Measurements from ENCODE around the gene EMP3. TPM values are rescaled to one million over a fixed set of nuclear protein-coding genes. Genes with fewer than 3 reads are reported as not detected.
"Not testable (repeated sequence)": the region's sequence is repeated elsewhere in the genome, so short reads cannot be mapped to it uniquely, and the experiment has no call there.

Gene EMP3
- total RNA-seq, 1 donor from 2014 or later: 55.2 TPM

GRCh38 chr19:48365602-48366001 lies 40.2 kb downstream of the EMP3 start:
- Histone ChIP-seq H3K4me3 (no peak overlapping the region), H3K27ac (no peak overlapping the region), H3K4me1 (peaks cover 10% of the 10 kb centered on the region), H3K36me3 (no peaks in the 10 kb centered on the region), H3K27me3 (no peaks in the 10 kb centered on the region), H3K9me3 (no peaks in the 10 kb centered on the region)
- DNase-seq (ENCODE audit: extremely low spot score in 2 of 2): no peak
- intact Hi-C loops (cut with DNase I): no loop called here
- TF ChIP-seq POLR2AphosphoS5 (IDR thresholded peaks at IDR 0.05; ENCODE audit: insufficient read depth in 1 of 2, low read depth in 1 of 2): no peak
- TF ChIP-seq CTCF (IDR thresholded peaks at IDR 0.05): no peak
- TF ChIP-seq POLR2A (IDR thresholded peaks at IDR 0.05): no peak

DNA sequence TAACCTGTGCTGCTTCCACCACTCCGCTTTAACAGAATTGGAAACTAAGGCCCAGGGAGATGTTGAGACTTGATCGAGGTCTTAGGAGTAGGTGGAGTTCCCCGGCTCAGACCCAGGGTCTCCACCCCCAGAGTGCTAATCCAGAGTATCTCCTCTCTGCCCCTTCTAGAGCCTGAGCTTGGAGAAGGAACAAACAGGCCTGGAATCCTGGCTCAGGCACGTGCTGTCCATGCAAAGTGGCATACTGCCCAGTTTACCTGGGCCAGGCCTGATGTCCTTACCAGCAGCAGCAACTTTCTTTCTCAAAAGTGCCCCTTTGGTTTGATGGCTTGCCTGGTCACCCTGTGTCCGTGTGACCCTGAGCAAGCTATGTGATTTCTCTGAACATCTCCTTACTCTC lies 42.5 kb downstream of the EMP3 start:
- no peaks in the 10 kb centered on the region for H3K27me3 ChIP-seq
- H3K36me3 ChIP-seq: no peaks in the 10 kb centered on the region
- peaks cover 10% of the 10 kb centered on the region for H3K4me1 ChIP-seq
- H3K4me3 ChIP-seq: no peak overlapping the region
- no peak for DNase-seq (ENCODE audit: extremely low spot score in 2 of 2)
- H3K27ac ChIP-seq: no peak overlapping the region
- H3K9me3 ChIP-seq: no peaks in the 10 kb centered on the region
- TF ChIP-seq POLR2AphosphoS5 (IDR thresholded peaks at IDR 0.05; ENCODE audit: insufficient read depth in 1 of 2, low read depth in 1 of 2) (no peak), POLR2A (IDR thresholded peaks at IDR 0.05) (no peak), CTCF (IDR thresholded peaks at IDR 0.05) (no peak)
- intact Hi-C loops (cut with DNase I): no loop called here

DNA sequence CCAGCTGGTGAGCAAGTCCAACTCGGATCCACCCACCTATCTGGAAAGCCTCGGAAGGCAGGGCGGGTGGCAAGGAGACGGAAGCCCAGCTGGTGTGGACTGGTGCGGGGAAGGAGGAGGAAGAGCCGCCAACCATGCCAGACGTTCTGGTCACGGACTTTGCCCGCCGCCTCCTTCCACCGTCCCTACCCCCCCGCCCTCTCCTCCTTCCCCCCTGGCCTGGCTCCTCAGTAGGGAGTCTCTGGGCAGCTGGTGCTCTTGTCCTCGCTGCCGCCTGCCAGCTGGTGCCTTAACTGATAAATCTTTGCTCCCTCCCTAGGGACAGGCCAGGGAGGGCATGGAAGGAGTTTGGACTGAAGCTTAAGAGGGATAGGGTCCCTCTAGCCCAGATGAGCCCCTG lies 43.6 kb downstream of the EMP3 start:
- no peak overlapping the region for H3K4me3 ChIP-seq
- no peak overlapping the region for H3K27ac ChIP-seq
- TF ChIP-seq POLR2AphosphoS5 (IDR thresholded peaks at IDR 0.05; ENCODE audit: insufficient read depth in 1 of 2, low read depth in 1 of 2) (no peak), POLR2A (IDR thresholded peaks at IDR 0.05) (no peak), CTCF (IDR thresholded peaks at IDR 0.05) (no peak)
- no peak for DNase-seq (ENCODE audit: extremely low spot score in 2 of 2)
- intact Hi-C loops (cut with DNase I): no loop called here
- peaks cover 5% of the 10 kb centered on the region for H3K4me1 ChIP-seq
- H3K9me3 ChIP-seq: no peaks in the 10 kb centered on the region
- H3K27me3 ChIP-seq: no peaks in the 10 kb centered on the region
- H3K36me3 ChIP-seq: no peaks in the 10 kb centered on the region

- H3K27me3 ChIP-seq: no peaks in the 10 kb centered on the region
- no peaks in the 10 kb centered on the region for H3K36me3 ChIP-seq
- no peaks in the 10 kb centered on the region for H3K4me1 ChIP-seq
- no peak overlapping the region for H3K27ac ChIP-seq
- no peaks in the 10 kb centered on the region for H3K9me3 ChIP-seq
- TF ChIP-seq POLR2AphosphoS5 (IDR thresholded peaks at IDR 0.05; ENCODE audit: insufficient read depth in 1 of 2, low read depth in 1 of 2) (no peak), POLR2A (IDR thresholded peaks at IDR 0.05) (no peak), CTCF (IDR thresholded peaks at IDR 0.05) (no peak)
- H3K4me3 ChIP-seq: no peak overlapping the region
- DNase-seq (ENCODE audit: extremely low spot score in 2 of 2): no peak
- intact Hi-C loops (cut with DNase I): no loop called here
These were observed 45.6 kb downstream of the EMP3 start for GRCh38 chr19:48370955-48371354.

- no peaks in the 10 kb centered on the region for H3K27me3 ChIP-seq
- H3K9me3 ChIP-seq: no peaks in the 10 kb centered on the region
These were observed 46.0 kb downstream of the EMP3 start for GRCh38 chr19:48371367-48371766.

GRCh38 chr19:48371771-48372170 lies 46.4 kb downstream of the EMP3 start:
- H3K9me3 ChIP-seq; intact Hi-C loops (cut with DNase I); H3K36me3 ChIP-seq; H3K4me3 ChIP-seq; H3K27ac ChIP-seq; H3K4me1 ChIP-seq; DNase-seq (ENCODE audit: extremely low spot score in 2 of 2); H3K27me3 ChIP-seq: not testable (repeated sequence)

More at GRCh38 chr19:48371367-48371766, 46.0 kb downstream of the EMP3 start:
- H3K4me3 ChIP-seq: no peak overlapping the region
- H3K4me1 ChIP-seq: no peaks in the 10 kb centered on the region
- H3K27ac ChIP-seq: no peak overlapping the region
- no peaks in the 10 kb centered on the region for H3K36me3 ChIP-seq
- no peak for DNase-seq (ENCODE audit: extremely low spot score in 2 of 2)
- intact Hi-C loops (cut with DNase I): no loop called here
- TF ChIP-seq POLR2AphosphoS5 (IDR thresholded peaks at IDR 0.05; ENCODE audit: insufficient read depth in 1 of 2, low read depth in 1 of 2) (no peak), CTCF (IDR thresholded peaks at IDR 0.05) (no peak), POLR2A (IDR thresholded peaks at IDR 0.05) (no peak)

Data from vagina (tissue), 2 donors.